ENCODE measurements around the gene SEBOX.
"Not testable (repeated sequence)": the region's sequence is repeated elsewhere in the genome, so short reads cannot be mapped to it uniquely, and the experiment has no call there.

The SEBOX gene

GRCh38 chr17:28338769-28339212 lies 26.2 kb downstream of the SEBOX start:
- not testable (repeated sequence) for DNase-seq (ENCODE audit: low read depth in 2 of 2)

- DNase-seq (ENCODE audit: low read depth in 2 of 2): no peak
Measured at GRCh38 chr17:28338056-28338768, 26.8 kb downstream of the SEBOX start.

- DNase-seq (ENCODE audit: low read depth in 2 of 2): no peak
Measured at GRCh38 chr17:28335959-28336871, 28.8 kb downstream of the SEBOX start.

GRCh38 chr17:28335201-28335958 lies 29.6 kb downstream of the SEBOX start, which contains the start of the genes IFT20 and TNFAIP1:
TSS of gene IFT20 (minus strand) at chr17:28335472. CDS start at chr17:28331985, 3,487 bp downstream.
TSS of gene TNFAIP1 (plus strand) at chr17:28335761. CDS start at chr17:28339522, 3,761 bp downstream.
- DNase-seq (ENCODE audit: low read depth in 2 of 2): peak; percentile 96

GRCh38 chr17:28334666-28335200 lies 30.3 kb downstream of the SEBOX start:
- DNase-seq (ENCODE audit: low read depth in 2 of 2): no peak

GRCh38 chr17:28334171-28334570 lies 30.8 kb downstream of the SEBOX start:
- DNase-seq (ENCODE audit: low read depth in 2 of 2): no peak

GRCh38 chr17:28333083-28333746 lies 31.8 kb downstream of the SEBOX start:
- DNase-seq (ENCODE audit: low read depth in 2 of 2): no peak

GRCh38 chr17:28331891-28332420 lies 33.0 kb downstream of the SEBOX start:
- DNase-seq (ENCODE audit: low read depth in 2 of 2): no peak

- no peak for DNase-seq (ENCODE audit: low read depth in 2 of 2)
Measured at GRCh38 chr17:28330671-28331070, 34.3 kb downstream of the SEBOX start.

- DNase-seq (ENCODE audit: low read depth in 2 of 2): no peak
Measured at GRCh38 chr17:28328325-28328724, 36.7 kb downstream of the SEBOX start.

- no peak for DNase-seq (ENCODE audit: low read depth in 2 of 2)
Measured at GRCh38 chr17:28327709-28328108, 37.3 kb downstream of the SEBOX start.

- DNase-seq (ENCODE audit: low read depth in 2 of 2): no peak
Measured at GRCh38 chr17:28327031-28327607, 37.9 kb downstream of the SEBOX start.

- no peak for DNase-seq (ENCODE audit: low read depth in 2 of 2)
Measured at GRCh38 chr17:28326114-28326513, 38.9 kb downstream of the SEBOX start.

- no peak for DNase-seq (ENCODE audit: low read depth in 2 of 2)
Measured at GRCh38 chr17:28325211-28325610, 39.8 kb downstream of the SEBOX start.

GRCh38 chr17:28324781-28325180 lies 40.2 kb downstream of the SEBOX start:
- no peak for DNase-seq (ENCODE audit: low read depth in 2 of 2)

GRCh38 chr17:28324267-28324745 lies 40.7 kb downstream of the SEBOX start:
- DNase-seq (ENCODE audit: low read depth in 2 of 2): no peak

GRCh38 chr17:28320215-28321061 lies 44.6 kb downstream of the SEBOX start:
- no peak for DNase-seq (ENCODE audit: low read depth in 2 of 2)

GRCh38 chr17:28319598-28319935 lies 45.4 kb downstream of the SEBOX start:
- DNase-seq (ENCODE audit: low read depth in 2 of 2): no peak
